Uterus (tissue), 4 donors: ENCODE measurements around the gene MPIG6B. TPM values are rescaled to one million over a fixed set of nuclear protein-coding genes. Genes with fewer than 3 reads are reported as not detected.

Experiments
- DNase-seq, 2 donors: peaks; one replicate each; pipeline ENCODE4 v3.0.0-alpha.2; 2019 to 2020
- H3K27ac ChIP-seq, 2 donors: fragments of 200-600 bp; sonication (generic); 1 replicate in 1 of 2; 2 replicates in 1 of 2; pipeline ENCODE4 v1.5.1; 2016 to 2018
- H3K27me3 ChIP-seq, 2 donors: fragments of 200-600 bp; sonication (generic); one replicate each; pipeline ENCODE4 v1.5.1; 2018 to 2019; ENCODE audit warnings: control low read depth in 1 of 2
- H3K36me3 ChIP-seq, 2 donors: fragments of 200-600 bp; sonication (generic); one replicate each; pipeline ENCODE4 v1.5.1; 2019; ENCODE audit warnings: control low read depth in 1 of 2
- H3K4me1 ChIP-seq, 2 donors: fragments of 200-600 bp; sonication (generic); one replicate each; pipeline ENCODE4 v1.5.1; 2018 to 2019; ENCODE audit warnings: control low read depth in 1 of 2
- H3K4me3 ChIP-seq, 2 donors: fragments of 200-600 bp; sonication (generic); 1 replicate in 1 of 2; 2 replicates in 1 of 2; pipeline ENCODE4 v1.5.1; 2018 to 2019; ENCODE audit warnings: mild to moderate bottlenecking in 1 of 2
- H3K9me3 ChIP-seq, 2 donors: fragments of 200-600 bp; sonication (generic); one replicate each; pipeline ENCODE4 v1.5.1; 2019; ENCODE audit warnings: control low read depth in 1 of 2
- POLR2A ChIP-seq, 2 donors: fragments of 450-650 bp; IDR thresholded peaks; one replicate each; pipeline ENCODE4 v1.6.1; 2016; ENCODE audit warnings: antibody characterized with exemption in 2 of 2, mild to moderate bottlenecking in 1 of 2, moderate library complexity in 1 of 2
- intact Hi-C: fragments of 100-400 bp; cut with DNase I; formaldehyde crosslinking; loops from one replicate; pipeline ENCODE4 v1.15.1; 2023; ENCODE audit warnings: low total_unique reads
- total RNA-seq, 4 donors: library from RNA; depleted of rRNA in 3 of 4; stranded (reverse); fragments of >200 nt in 3 of 4; gene quantifications; one replicate each; pipeline versions ENCODE4 v1.1.0 to v1.2.4, GENCODE V29; 2014 to 2023
- TF ChIP-seq, protein P1 (sequence below), 4 experiments: fragments of 200-600 bp in 2 of 4; fragments of 450-650 bp in 2 of 4; sonication (generic) in 2 of 4; IDR thresholded peaks; one replicate each; pipeline ENCODE4 v1.5.1; 2016 to 2019; ENCODE audit warnings: antibody characterized with exemption in 4 of 4, mild to moderate bottlenecking in 2 of 4, moderate library complexity in 1 of 4
- donor health status: DM: yes; HTN: yes; CAD: no.

MPIG6B gene
- total RNA-seq, 4 donors from 2014 or later: 0.49 TPM; not detected in 3

DNA sequence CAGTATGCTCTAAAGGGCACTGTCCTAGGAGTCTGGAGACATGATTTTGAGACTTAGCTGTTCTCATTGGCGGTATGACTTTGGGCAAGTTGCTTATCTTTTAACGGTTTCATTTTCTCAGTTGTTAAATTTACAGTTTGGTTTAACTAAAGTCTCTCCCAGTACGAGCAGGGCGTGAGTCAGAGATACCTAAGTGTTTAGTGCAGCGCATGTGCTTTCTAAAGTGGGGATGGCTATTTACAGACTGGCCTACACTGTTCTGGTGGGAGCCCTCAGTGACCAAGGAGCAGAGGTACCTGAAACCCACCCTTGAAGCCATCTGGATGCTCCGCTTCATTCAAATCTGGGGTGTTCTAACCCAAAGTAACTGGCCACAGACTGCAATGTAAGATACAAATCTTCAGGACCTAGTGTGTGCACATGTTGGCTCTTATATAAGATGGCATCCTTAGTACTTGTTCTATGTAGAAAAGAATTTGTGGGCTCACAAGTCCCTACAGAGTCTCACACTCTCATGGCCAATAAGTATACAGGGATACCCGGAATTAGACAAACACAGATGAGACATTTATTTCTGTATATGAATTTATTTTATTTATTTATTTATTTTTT, 27.3 kb downstream of the MPIG6B start:
- H3K36me3 ChIP-seq: no peaks in the 10 kb centered on the region
- H3K4me1 ChIP-seq: no peaks in the 10 kb centered on the region
- TF ChIP-seq, protein P1, sequence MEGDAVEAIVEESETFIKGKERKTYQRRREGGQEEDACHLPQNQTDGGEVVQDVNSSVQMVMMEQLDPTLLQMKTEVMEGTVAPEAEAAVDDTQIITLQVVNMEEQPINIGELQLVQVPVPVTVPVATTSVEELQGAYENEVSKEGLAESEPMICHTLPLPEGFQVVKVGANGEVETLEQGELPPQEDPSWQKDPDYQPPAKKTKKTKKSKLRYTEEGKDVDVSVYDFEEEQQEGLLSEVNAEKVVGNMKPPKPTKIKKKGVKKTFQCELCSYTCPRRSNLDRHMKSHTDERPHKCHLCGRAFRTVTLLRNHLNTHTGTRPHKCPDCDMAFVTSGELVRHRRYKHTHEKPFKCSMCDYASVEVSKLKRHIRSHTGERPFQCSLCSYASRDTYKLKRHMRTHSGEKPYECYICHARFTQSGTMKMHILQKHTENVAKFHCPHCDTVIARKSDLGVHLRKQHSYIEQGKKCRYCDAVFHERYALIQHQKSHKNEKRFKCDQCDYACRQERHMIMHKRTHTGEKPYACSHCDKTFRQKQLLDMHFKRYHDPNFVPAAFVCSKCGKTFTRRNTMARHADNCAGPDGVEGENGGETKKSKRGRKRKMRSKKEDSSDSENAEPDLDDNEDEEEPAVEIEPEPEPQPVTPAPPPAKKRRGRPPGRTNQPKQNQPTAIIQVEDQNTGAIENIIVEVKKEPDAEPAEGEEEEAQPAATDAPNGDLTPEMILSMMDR (IDR thresholded peaks at IDR 0.05): no peak
- TF ChIP-seq POLR2A (IDR thresholded peaks at IDR 0.05): no peak
- H3K4me3 ChIP-seq: no peak overlapping the region
- peak overlapping the region; percentile 47 to 69 for H3K27ac ChIP-seq
- no peak for DNase-seq
- no peaks in the 10 kb centered on the region for H3K9me3 ChIP-seq
- intact Hi-C loops: no loop called here
- H3K27me3 ChIP-seq: no peaks in the 10 kb centered on the region

DNA sequence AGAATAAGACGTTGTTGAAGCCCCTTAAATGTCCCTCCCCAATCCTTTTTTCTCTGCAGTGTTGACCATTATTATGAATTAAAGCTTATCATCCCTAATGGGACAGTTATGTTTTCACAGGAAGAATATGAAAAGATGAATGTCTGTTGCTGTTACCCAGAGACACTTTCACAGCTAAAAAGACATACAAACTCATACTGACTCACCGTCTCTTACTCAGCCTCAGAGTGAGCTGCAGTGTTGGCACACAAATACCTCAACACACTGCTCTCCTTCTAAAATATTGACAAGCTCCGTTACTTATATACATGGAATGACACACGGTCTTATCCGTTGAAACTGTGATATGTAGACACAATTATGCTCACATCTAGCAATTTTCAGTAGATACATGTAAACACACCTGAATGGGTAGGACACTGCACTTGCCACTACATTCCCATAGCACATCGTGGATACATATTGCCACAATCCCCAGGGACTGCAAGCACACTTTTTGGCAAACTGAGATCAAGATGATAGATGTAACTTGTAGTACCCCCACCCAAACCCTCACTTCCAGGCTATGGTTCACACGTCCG, 29.7 kb downstream of the MPIG6B start:
- no peaks in the 10 kb centered on the region for H3K9me3 ChIP-seq
- no peak for DNase-seq
- TF ChIP-seq, protein P1 (IDR thresholded peaks at IDR 0.05): no peak
- TF ChIP-seq POLR2A (IDR thresholded peaks at IDR 0.05): no peak
- intact Hi-C loops: no loop called here
- no peaks in the 10 kb centered on the region for H3K36me3 ChIP-seq
- H3K27ac ChIP-seq: no peak overlapping the region
- H3K4me1 ChIP-seq: no peaks in the 10 kb centered on the region
- H3K4me3 ChIP-seq: no peak overlapping the region
- no peaks in the 10 kb centered on the region for H3K27me3 ChIP-seq

DNA sequence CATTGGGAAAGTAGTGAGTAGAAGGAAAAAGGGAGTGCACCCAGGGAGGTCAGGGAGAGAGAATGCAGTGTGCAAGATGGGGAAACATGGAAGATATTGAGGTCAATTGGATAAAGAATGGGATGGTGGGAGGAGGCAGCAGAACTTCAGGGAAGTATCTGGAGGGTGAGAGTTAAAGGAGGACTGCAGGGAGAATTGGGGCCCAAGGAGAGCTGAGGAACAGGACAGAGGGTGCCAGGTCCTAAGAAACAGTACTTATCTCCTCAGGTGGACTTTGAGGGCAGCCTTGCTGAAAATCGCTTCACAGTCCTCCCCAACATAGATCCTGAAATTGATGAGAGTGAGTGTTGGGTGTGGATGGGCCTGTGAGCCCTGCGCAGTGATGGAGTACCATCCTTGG, 35.1 kb downstream of the MPIG6B start:
- no peak overlapping the region for H3K4me3 ChIP-seq
- intact Hi-C loops: no loop called here
- no peaks in the 10 kb centered on the region for H3K27me3 ChIP-seq
- no peaks in the 10 kb centered on the region for H3K9me3 ChIP-seq
- no peak for DNase-seq
- no peak overlapping the region for H3K27ac ChIP-seq
- no peaks in the 10 kb centered on the region for H3K36me3 ChIP-seq
- H3K4me1 ChIP-seq: no peaks in the 10 kb centered on the region
- no peak for TF ChIP-seq POLR2A (IDR thresholded peaks at IDR 0.05)
- TF ChIP-seq, protein P1 (IDR thresholded peaks at IDR 0.05): no peak

DNA sequence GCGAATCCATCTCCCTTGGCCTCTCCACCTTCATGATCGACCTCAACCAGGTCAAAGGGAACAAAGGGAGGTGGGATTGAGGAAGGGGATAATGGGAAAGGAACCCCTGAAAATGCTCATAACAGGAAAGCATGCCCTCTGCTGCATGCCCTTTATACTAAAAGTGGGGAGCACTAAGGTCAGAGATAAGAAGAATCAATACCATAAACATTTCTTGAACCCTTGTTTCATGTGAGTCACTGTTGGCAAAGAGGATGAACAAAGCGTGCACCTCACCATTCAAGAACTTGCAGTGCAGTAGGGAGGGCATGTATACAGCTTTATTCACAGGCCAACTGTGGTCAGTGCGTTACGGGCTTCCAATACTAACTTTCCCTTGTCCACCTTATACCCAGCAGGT, 37.6 kb downstream of the MPIG6B start:
- H3K36me3 ChIP-seq: no peaks in the 10 kb centered on the region
- intact Hi-C loops: no loop called here
- H3K9me3 ChIP-seq: no peaks in the 10 kb centered on the region
- no peak for DNase-seq
- H3K4me3 ChIP-seq: no peak overlapping the region
- H3K27ac ChIP-seq: no peak overlapping the region
- H3K27me3 ChIP-seq: no peaks in the 10 kb centered on the region
- no peak for TF ChIP-seq POLR2A (IDR thresholded peaks at IDR 0.05)
- H3K4me1 ChIP-seq: no peaks in the 10 kb centered on the region

- H3K27me3 ChIP-seq: no peaks in the 10 kb centered on the region
- H3K9me3 ChIP-seq: no peaks in the 10 kb centered on the region
- no peaks in the 10 kb centered on the region for H3K36me3 ChIP-seq
- H3K27ac ChIP-seq: no peak overlapping the region
- intact Hi-C loops: no loop called here
- no peak for DNase-seq
- no peak overlapping the region for H3K4me3 ChIP-seq
- no peaks in the 10 kb centered on the region for H3K4me1 ChIP-seq
- no peak for TF ChIP-seq POLR2A (IDR thresholded peaks at IDR 0.05)
- TF ChIP-seq, protein P1 (IDR thresholded peaks at IDR 0.05): no peak
Observed at GRCh38 chr6:31761343-31761742, 38.2 kb downstream of the MPIG6B start.
